GM12874 (cell line): ENCODE data around the gene CFAP299.

Experiments
- CTCF ChIP-seq: IDR thresholded peaks from 2 replicates; pipeline ENCODE4 v1.5.1; 2011; ENCODE audit warnings: low read depth, mild to moderate bottlenecking, control low read depth, low read length, moderate library complexity; ENCODE audit not compliant: insufficient read depth

CFAP299 gene

GRCh38 chr4:80900908-80901307 is 565.4 kb downstream of the CFAP299 start:
- no peak for TF ChIP-seq CTCF

- TF ChIP-seq CTCF: no peak
These were observed 567.5 kb downstream of the CFAP299 start for GRCh38 chr4:80903020-80903419.

GRCh38 chr4:80909938-80910337 is 574.4 kb downstream of the CFAP299 start:
- TF ChIP-seq CTCF: no peak

GRCh38 chr4:80911458-80911857 is 575.9 kb downstream of the CFAP299 start:
- no peak for TF ChIP-seq CTCF

GRCh38 chr4:80912350-80912749 is 576.8 kb downstream of the CFAP299 start:
- no peak for TF ChIP-seq CTCF

- no peak for TF ChIP-seq CTCF
These were observed 577.9 kb downstream of the CFAP299 start for GRCh38 chr4:80913381-80913780.

- no peak for TF ChIP-seq CTCF
These were observed 581.2 kb downstream of the CFAP299 start for GRCh38 chr4:80916770-80917169.

- no peak for TF ChIP-seq CTCF
These were observed 582.5 kb downstream of the CFAP299 start for GRCh38 chr4:80918004-80918403.
